ENCODE data around the gene ADARB2.

DNA sequence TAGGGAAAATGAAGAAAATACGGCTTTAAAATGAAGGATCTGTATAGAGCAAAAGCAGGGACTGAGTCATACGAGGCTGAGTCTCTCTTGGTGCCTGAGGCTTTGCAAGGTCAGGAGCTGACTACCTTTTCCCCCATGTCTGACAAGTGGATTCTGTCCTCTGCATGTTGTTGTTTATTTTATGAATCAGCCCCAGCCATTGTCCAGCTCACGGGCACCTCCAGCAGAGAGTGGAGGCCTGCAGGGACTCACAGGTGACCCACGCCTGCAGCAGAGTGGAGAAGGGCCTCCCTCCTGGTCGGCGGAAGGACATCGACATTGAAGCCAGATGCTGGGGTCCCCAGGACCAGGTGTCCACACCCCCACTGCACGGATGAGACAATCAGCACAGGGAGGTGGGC lies 447.3 kb downstream of the ADARB2 start:
- TF ChIP-seq TAF1 (IDR thresholded peaks at IDR 0.05; ENCODE audit: borderline replicate concordance, insufficient read depth, low read length): no peak
- no peak for TF ChIP-seq POLR2AphosphoS5 (IDR thresholded peaks at IDR 0.05; ENCODE audit: low read depth, low read length)
- TF ChIP-seq SIN3A (IDR thresholded peaks at IDR 0.05; ENCODE audit: borderline replicate concordance, insufficient read depth, low read length): no peak
- TF ChIP-seq, protein P1, sequence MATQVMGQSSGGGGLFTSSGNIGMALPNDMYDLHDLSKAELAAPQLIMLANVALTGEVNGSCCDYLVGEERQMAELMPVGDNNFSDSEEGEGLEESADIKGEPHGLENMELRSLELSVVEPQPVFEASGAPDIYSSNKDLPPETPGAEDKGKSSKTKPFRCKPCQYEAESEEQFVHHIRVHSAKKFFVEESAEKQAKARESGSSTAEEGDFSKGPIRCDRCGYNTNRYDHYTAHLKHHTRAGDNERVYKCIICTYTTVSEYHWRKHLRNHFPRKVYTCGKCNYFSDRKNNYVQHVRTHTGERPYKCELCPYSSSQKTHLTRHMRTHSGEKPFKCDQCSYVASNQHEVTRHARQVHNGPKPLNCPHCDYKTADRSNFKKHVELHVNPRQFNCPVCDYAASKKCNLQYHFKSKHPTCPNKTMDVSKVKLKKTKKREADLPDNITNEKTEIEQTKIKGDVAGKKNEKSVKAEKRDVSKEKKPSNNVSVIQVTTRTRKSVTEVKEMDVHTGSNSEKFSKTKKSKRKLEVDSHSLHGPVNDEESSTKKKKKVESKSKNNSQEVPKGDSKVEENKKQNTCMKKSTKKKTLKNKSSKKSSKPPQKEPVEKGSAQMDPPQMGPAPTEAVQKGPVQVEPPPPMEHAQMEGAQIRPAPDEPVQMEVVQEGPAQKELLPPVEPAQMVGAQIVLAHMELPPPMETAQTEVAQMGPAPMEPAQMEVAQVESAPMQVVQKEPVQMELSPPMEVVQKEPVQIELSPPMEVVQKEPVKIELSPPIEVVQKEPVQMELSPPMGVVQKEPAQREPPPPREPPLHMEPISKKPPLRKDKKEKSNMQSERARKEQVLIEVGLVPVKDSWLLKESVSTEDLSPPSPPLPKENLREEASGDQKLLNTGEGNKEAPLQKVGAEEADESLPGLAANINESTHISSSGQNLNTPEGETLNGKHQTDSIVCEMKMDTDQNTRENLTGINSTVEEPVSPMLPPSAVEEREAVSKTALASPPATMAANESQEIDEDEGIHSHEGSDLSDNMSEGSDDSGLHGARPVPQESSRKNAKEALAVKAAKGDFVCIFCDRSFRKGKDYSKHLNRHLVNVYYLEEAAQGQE (IDR thresholded peaks at IDR 0.05; ENCODE audit: insufficient read depth in 1 of 2, low read depth in 2 of 2, low read length in 2 of 2): no peak
